HG03039 (cell line): ENCODE measurements around the gene AVPR1B.
"Not testable (repeated sequence)": the region's sequence is repeated elsewhere in the genome, so short reads cannot be mapped to it uniquely, and the experiment has no call there.

Source experiments
- ATAC-seq: cut with Tn5 transposase; IDR thresholded peaks from one replicate; pipeline ENCODE4 v1.9.1; 2021; ENCODE audit warnings: mild to moderate bottlenecking, moderate library complexity; ENCODE audit not compliant: unreplicated experiment

The AVPR1B gene

GRCh38 chr1:206082831-206083695 is 34.1 kb downstream of the AVPR1B start:
- ATAC-seq, result no peak

GRCh38 chr1:206081856-206082255 is 35.3 kb downstream of the AVPR1B start:
- no peak for ATAC-seq

GRCh38 chr1:206080026-206080820 is 37.0 kb downstream of the AVPR1B start:
- ATAC-seq, result no peak

GRCh38 chr1:206079135-206079534 is 38.1 kb downstream of the AVPR1B start:
- ATAC-seq, result no peak

GRCh38 chr1:206075786-206076755 is 41.1 kb downstream of the AVPR1B start:
- ATAC-seq, result no peak

- no peak for ATAC-seq
Measured at GRCh38 chr1:206074839-206075238, 42.3 kb downstream of the AVPR1B start.

- no peak for ATAC-seq
Measured at GRCh38 chr1:206070627-206071304, 46.4 kb downstream of the AVPR1B start.

GRCh38 chr1:206068314-206068713 is 48.9 kb downstream of the AVPR1B start:
- no peak for ATAC-seq

GRCh38 chr1:206067486-206068227 is 49.5 kb downstream of the AVPR1B start:
- no peak for ATAC-seq

- ATAC-seq, result peak; percentile 59
Measured at GRCh38 chr1:206066479-206067171, 50.6 kb downstream of the AVPR1B start.

GRCh38 chr1:206065547-206066145 is 51.5 kb downstream of the AVPR1B start:
- ATAC-seq, result no peak

GRCh38 chr1:206064501-206064900 is 52.7 kb downstream of the AVPR1B start:
- not testable (repeated sequence) for ATAC-seq

- not testable (repeated sequence) for ATAC-seq
Measured at GRCh38 chr1:206064001-206064400, 53.2 kb downstream of the AVPR1B start.

GRCh38 chr1:206062464-206062863 is 54.7 kb downstream of the AVPR1B start:
- ATAC-seq, result no peak

GRCh38 chr1:206060844-206061243 is 56.3 kb downstream of the AVPR1B start:
- no peak for ATAC-seq
